ENCODE data around the gene CCDC57.

The CCDC57 gene

DNA sequence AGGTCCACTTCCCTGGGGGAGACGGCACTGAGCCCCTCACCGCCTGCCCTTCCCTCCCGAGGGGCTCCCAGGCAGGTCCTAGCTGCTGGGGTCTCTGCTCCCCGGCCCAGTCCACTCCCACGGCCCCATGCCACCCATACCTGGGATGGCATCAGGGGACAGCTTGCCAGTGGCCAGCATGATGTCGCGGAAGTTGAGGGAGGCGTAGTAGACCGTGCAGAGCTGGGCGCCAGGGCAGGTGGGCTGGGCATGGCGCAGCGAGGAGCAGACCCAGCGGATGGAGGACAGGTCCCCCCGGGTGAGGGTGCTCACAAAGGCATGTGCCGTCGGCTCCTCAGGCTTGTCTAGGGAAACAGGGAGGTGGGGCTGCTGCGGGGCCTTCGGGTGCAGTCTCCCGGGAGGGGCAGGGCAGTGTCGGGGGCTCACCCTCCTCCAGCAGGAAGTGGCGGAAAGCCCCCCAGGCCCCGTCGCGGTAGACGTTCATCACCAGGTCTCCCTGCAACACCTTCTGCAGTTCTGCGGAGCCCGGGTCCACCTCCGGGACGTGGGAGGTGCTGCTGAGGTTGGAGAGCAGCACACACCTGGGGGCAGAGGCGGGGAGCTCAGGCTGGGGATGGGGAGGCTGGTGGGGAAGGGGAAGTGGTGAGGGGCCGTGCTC, 128.1 kb downstream of the CCDC57 start:
- no peak for DNase-seq (ENCODE audit: low read depth in 1 of 2, low spot score in 1 of 2)

- DNase-seq (ENCODE audit: low read depth in 1 of 2, low spot score in 1 of 2) = no peak
These were observed 128.9 kb downstream of the CCDC57 start for GRCh38 chr17:82083533-82084359.

DNA sequence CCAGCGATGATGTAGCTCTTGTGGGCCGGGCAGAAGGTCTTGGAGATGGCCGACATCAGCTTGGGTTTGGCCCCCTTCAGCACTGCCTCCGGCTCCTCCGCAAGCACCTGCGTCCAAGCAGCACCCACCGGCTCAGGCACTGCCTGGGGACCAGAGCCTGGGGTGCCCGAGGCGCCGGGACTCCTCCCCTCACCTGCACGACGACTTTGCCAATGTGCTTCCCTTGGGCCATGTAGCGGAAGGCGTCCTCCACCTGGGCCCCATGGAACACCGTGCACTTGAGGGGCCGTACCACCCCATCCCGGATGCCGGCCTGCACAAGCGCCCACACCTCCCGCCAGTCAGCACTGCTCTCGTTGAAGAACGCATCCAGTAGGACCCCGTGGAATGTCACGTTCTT, 129.6 kb downstream of the CCDC57 start:
- DNase-seq (ENCODE audit: low read depth in 1 of 2, low spot score in 1 of 2) = no peak

DNA sequence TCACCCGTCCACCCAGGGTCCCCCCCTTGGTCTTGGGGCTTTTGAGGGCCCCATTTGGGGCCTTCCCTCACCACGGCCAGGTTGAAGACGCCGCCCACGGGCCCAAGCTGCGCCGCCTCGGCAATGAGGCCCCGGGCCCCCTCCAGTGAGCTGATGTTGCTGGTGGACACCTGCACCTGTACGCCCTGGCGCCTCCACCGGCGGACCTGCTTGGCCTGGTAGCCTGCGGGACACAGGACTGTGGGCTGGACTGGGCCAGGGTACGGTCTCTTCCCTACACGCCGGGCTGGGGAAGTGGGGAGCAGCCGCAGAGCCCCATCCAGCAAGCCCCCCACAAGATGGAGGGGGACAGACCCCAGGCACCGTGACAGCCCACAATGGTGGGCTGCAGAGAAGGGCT, 130.2 kb downstream of the CCDC57 start:
- no peak for DNase-seq (ENCODE audit: low read depth in 1 of 2, low spot score in 1 of 2)

DNA sequence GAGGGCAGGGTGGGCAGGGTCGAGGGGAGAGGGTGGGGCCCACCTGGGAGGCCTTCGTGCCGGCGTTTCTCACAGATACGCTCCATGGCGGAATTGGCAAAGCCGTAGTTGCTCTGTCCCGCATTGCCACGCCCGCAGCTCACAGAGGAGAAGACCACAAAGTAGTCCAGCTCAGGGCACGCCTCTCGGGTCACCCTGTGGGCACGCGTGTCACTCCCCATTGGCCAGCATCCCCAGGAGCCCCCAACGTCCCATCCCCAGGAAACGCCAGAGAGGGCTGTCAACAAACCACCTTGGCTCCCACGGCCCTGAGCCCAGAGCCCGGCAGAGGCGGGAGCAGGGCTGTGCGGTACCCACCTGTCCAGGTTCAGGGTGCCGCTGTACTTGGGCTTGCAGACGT, 130.7 kb downstream of the CCDC57 start:
- no peak for DNase-seq (ENCODE audit: low read depth in 1 of 2, low spot score in 1 of 2)

GRCh38 chr17:82081546-82081945, 131.1 kb downstream of the CCDC57 start:
- DNase-seq (ENCODE audit: low read depth in 1 of 2, low spot score in 1 of 2) = no peak

DNA sequence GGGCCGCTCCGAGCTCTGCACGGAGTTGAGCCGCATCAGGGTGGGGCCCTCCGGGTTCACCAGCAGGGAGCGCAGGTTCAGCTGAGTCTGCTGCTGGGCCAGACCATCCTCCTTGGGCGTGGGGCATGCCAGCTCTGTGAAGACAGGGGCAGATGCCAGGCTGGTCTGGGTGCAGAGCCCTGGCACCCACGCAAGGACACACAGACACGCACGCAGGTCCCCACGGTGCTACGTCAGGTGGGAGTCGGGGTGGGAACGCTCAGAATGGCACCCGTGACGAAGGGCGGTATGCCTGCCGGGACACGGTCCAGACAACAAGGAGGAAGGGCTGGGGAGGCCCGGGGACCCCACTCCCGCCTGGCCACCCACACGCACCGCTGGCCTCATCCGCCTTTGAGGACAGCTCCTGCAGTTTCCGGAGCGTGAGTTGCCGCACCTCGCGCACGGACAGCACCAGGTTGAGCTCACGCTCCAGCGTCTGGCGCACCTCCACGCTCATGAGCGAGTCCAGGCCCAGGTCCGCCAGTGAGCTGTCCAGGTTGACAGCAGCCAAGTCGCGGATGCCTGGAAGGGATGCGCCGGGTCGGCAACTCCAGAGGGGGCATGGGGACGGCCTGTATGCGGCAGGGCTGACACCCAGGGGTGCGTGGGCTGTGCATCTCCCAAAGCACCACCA, 131.7 kb downstream of the CCDC57 start:
- no peak for DNase-seq (ENCODE audit: low read depth in 1 of 2, low spot score in 1 of 2)

GRCh38 chr17:82080048-82080788, 132.4 kb downstream of the CCDC57 start:
- no peak for DNase-seq (ENCODE audit: low read depth in 1 of 2, low spot score in 1 of 2)

- DNase-seq (ENCODE audit: low read depth in 1 of 2, low spot score in 1 of 2) = no peak
These were observed 133.5 kb downstream of the CCDC57 start for GRCh38 chr17:82079001-82079677.

DNA sequence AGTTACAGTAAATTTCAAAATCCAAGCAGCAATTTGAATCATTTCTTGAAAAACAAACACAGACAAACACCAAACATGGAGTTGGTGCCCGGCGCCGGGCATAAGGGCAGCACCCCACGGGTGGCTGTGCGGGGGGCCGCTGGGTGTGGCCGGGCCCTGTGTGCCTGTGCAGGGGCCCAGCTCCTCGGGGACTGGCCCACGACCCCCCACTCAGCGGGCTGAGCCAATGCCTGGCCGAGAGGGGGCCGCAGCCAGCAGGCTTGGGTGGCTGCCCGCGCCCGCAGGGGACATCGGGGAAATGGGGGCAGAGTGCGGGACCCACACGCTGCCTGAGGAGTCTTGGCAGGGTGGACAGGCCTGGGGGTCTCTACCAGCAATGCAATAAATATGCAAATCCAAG, 134.2 kb downstream of the CCDC57 start:
- no peak for DNase-seq (ENCODE audit: low read depth in 1 of 2, low spot score in 1 of 2)

- no peak for DNase-seq (ENCODE audit: low read depth in 1 of 2, low spot score in 1 of 2)
These were observed 134.9 kb downstream of the CCDC57 start for GRCh38 chr17:82077617-82078358.

DNA sequence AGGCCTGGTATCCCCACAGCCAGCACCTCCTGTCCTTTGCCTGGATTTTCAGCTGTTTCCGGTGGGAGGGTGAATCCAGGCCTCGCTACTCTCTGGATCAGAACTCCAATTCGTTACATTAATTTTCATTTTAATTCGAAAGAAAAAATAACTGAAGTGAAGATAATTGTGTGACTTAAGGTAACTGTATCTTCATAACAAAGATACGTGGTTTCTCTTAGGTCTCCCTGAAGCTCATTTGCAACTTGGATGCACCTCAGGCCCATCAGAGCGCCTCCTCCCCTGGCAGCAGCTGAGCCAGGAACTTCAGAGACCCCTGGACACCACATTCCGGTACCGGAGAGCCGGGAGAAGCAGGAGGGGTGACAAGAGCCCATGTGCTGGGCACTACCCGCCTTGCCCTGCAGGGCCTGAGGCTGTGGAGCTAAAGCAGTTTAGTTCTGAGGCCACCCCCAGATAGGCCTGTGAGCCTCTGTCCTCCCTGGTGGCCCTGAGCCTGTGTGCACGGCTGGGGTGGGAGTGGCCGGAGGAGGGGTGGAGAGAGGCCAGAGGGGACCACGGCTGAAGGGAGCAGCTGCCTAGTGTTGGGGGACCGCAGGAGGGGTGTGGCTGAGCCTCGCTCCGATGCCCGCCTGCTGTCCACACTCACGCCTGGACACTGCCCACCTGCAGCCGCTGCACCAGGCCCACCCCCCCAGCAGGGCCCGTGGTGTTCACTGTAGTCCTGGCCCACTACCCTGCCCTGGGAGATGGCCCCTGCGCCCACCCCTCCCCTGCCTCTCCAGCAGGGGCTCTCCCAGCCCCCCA, 135.7 kb downstream of the CCDC57 start:
- no peak for DNase-seq (ENCODE audit: low read depth in 1 of 2, low spot score in 1 of 2)

- no peak for DNase-seq (ENCODE audit: low read depth in 1 of 2, low spot score in 1 of 2)
These were observed 136.4 kb downstream of the CCDC57 start for GRCh38 chr17:82076018-82076784.

- no peak for DNase-seq (ENCODE audit: low read depth in 1 of 2, low spot score in 1 of 2)
These were observed 139.2 kb downstream of the CCDC57 start for GRCh38 chr17:82073446-82073845.

GRCh38 chr17:82072827-82073226, 139.8 kb downstream of the CCDC57 start:
- DNase-seq (ENCODE audit: low read depth in 1 of 2, low spot score in 1 of 2) = no peak

DNA sequence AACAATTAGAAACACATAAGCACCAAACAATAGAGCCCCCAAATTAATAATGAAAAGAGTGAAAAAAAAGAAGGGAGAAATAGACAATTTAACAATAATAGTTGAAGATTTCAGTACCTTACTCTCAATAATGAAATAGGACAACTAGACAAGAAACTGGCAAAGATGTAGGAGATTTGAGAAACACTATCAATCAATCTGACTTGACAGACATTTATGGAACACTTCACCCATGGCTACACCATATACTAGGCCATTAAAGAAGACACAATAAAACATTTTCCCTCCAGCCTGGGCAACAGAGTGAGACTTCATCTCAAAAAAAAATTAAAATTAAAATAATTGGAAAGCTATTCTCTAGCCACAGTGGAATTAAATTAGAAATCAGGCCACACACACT, 142.0 kb downstream of the CCDC57 start:
- no peak for DNase-seq (ENCODE audit: low read depth in 1 of 2, low spot score in 1 of 2)

- peak; percentile 51 to 63 for DNase-seq (ENCODE audit: low read depth in 1 of 2, low spot score in 1 of 2)
These were observed 146.9 kb downstream of the CCDC57 start, which contains the start of gene DUS1L for GRCh38 chr17:82065638-82066303. Gene DUS1L (minus strand): TSS chr17:82065804. CDS start chr17:82065059, 745 bp downstream.

- DNase-seq (ENCODE audit: low read depth in 1 of 2, low spot score in 1 of 2) = no peak
These were observed 147.4 kb downstream of the CCDC57 start for GRCh38 chr17:82065193-82065637.
